Stimulated activated CD4-positive, alpha-beta T cell treated with anti-CD3 and anti-CD28 coated beads, Interleukin-2, amount 100 ng/mL, for 24 hours (primary cell): ENCODE data around the gene TMTC1.

Experiments
- DNase-seq, 2 donors: peaks; one replicate each; pipeline ENCODE4 v3.0.0-alpha.2; 2020

TMTC1 gene

DNA sequence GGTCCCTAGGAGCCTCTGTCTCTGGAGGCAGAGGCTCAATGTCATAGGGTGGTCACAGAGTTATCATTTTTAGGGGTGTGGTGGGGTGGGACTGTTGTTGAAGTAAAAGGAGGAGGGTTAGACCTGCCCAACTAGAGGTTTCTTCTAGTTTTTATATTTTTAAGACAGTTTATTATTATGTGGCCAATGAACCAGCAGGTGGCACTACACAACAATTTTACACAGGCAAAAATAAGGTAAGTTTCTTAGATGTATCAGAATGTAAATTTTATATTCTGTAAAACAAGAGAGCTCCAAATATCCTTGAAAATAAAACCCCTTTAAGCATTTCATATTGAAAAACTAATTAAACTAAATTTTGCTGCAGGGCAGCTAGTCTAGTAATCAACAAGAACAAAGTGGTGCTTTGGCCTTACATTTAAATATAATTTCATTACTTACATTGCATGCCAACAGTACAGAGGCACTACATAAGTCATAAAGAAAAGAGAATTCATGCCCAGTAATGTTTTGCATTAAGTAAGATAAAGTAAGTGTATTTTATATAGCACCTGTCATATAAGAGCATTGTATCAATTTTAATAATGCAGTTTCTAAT, 264.1 kb downstream of the TMTC1 start:
- DNase-seq = peak; percentile 3 to 23

DNA sequence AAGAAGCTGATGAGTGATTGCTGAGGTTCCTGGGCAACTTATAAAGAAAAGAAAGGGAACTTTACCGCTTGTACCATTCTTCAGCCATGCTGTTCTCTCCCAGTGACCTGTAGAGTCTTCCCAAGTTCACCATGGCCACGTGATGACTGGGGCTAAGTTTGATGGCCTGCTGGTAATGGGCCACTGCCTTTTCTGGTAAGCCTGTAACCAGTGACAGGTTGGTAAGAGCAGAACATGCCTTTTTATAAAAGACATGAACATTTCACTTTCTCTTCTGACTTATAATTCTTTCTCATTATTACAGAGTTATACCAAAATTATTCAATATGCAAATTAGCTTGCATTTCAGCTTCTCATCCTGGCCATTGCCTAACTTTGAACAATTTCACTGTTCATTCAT, 265.3 kb downstream of the TMTC1 start:
- no peak for DNase-seq

DNA sequence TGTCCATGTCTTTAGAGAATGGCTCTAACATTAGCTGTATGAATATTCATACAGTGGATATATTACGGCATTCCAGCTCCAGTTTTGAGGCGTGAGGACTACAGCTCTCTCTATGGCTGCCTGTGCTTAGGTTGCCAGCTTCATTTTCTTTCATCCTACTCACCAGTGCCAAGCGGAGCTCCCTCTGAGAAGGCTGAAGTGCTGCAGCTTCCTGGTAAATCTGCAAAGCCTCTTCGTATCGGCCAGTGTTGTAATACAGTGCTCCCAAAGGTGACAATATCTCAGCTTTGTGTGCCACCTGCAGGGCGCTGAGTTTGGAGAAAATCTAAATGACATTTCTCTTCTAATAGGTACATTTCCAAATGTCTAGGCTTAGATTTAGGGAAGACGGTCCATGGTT, 266.5 kb downstream of the TMTC1 start:
- no peak for DNase-seq

DNA sequence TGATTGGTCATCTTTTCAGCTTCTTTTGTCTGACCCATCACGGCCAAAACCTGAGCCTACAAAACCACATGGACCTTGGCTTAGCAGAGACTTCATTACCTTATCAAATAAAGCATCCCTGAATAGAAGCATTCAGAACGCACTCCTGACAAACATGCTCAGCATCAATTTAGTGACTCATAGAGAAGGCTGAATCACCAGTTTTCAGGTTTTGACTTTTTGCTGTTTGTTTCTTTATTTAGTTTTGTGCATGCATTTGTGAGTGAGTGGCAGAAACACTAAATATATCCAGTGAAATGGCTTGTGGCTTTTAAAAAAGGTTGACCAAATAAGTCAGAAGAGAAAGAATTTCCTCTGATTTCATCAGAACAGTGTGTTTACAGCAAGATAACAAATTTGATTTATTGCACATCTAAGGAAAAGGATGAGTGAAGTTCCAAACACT, 267.3 kb downstream of the TMTC1 start:
- DNase-seq = no peak

DNA sequence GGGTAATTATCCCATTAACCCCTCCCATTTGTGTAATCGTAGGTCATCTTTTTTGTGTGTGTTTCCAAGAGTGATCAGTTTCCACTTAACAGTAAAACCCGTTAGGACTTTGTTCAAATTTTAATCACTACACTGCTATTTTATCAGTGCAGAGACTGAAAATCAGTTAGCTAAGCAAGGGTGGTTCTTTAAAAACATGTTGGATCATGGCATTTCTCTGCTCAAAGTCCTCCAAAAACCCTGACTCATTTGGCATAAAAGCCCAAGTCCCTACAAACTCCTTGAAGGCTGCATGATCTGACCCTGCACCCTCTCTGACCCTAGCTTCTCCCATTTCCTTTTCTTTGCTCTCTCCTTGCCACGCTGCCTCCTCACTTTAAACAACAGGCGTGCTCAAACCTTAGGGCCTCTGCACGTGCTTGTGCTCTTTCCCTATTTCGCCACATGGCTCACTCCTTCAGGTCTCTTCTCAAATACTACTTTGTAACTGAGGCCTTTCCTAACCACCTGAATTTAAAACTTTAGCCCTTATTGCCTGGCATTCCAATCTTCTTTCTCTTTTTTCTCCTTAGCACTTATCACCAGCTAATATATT, 273.1 kb downstream of the TMTC1 start:
- DNase-seq = no peak

DNA sequence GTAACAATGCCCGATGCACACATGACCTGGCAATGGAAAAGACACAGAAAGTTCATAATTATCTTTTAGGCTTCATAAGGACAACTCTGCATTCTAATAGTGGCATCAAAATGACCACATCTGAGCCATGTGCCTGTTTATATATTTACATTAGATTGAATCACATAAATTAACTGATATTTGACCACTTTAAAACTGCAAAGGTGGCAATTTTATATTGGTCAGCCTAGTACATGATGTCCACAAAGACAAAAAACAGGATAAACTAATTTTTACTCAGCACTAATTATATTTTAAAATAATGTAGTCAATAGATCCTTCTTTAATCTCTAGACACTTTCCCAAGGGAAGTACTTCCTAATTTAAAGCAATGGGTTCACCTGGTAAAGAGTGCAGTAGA, 274.2 kb downstream of the TMTC1 start:
- no peak for DNase-seq

DNA sequence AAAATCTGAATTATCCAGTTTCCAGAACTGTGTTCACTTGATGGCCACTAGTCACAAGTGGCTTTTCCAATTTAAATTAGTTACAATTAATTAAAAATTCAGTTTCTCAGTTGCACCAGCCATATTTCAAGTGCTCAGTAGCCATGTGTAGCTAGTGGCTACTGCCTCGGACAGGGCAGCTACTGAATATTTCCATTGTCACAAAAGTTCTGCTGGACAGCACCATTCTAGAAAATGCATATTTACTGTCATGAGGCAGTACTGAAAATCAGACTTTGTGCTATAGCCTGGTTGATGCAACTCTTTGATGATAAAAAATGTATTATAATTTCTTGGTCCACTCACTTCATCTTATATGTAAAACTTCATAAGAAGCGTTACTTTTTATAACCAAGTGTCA, 274.8 kb downstream of the TMTC1 start:
- no peak for DNase-seq

DNA sequence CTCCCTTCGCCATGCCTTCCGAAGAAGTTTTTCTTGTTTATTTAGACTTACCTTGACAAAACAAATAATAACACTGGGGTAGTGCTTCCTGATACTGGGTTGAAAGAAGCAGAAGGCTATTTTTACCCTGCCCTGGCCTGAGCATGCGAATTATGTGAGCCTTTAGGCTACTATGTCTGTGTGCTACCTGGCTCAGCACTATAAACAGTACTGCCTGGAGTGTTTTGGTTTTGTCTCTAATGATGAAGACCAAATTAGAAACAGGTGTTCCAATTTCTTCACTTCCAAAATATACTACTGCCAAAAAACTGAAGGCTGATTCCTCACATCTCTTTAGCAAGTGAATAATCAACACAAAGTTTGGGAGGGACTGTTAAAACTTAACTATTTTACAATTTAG, 278.6 kb downstream of the TMTC1 start:
- DNase-seq = no peak

DNA sequence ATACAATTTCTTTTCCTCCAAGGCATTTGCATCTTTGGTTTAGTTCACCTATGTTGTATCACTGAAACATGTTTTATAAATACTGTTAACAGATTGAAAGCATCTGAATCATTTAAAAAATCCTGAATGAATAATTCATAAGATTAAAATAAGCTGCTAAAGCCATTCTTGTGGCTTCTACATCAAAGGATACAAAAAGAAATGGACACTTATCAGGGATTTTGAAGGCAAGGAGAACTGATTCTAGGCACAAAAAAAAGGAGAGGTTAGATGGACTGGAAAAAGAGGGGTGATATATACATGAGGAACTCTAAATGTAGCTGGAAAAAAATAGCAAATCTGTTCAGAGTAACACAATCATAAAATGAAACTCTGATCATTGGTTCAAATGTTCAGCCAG, 280.5 kb downstream of the TMTC1 start:
- DNase-seq = no peak

DNA sequence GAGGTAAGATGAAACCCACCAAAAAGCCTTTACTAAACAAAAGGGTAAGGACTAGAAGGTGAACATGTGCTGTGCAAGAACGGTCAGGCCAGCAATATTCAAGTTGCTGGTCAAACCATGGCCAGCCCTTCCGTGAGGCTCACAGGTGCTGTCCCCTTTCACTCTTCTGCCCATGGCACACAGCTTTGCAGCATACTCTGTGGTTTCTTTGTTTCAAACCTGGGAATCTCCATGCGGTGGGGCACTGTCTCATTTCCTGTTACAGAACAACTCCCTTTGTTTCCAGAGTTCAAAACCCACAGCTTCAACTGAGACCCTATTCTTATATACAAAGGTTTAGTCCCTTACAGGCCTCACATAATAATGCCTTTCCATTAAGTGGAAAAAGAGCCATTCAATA, 284.5 kb downstream of the TMTC1 start:
- no peak for DNase-seq

DNA sequence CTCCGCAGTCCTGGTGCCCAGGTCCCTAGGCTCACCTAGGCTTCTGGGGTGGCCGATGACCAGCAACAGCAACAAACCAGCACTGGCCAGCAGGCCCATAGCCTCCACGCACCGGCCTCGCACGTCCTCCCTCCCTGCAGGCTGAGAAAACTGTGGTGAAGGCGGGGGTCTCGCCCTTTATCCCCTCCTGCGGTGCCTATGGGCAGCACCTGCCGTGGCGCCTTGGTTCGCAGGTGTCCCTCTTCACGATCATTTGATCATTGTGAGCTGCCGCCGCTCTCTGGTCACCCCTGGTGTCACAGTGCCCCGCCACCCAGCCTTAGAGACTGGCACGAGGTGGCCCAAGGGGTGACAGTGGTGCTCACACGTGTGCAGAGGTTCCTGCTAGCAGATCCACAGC, 286.2 kb downstream of the TMTC1 start, which contains the start of gene OVCH1:
OVCH1 (minus strand) TSS at position 99 of the 400 bp plus-strand sequence; CDS start at position 99, 0 bp downstream.
- DNase-seq = no peak

DNA sequence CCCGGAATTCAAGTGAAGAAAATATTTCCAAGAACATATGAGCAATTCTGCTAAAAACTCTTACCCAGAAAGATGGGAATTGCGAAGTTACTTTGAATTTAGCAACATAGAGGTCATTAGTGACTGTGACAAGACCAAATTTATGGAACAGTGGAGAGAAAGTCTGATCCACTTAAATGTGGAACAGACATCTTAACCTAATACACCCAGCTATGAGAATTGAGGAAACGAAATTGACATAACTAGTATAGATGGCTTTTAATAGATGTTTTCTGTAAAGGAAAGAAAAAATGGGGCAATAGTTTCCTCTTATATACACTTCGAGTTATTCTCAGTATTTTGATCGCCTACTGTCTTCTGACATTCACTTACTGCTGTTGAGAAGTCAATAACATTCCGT, 290.9 kb downstream of the TMTC1 start:
- DNase-seq = no peak

DNA sequence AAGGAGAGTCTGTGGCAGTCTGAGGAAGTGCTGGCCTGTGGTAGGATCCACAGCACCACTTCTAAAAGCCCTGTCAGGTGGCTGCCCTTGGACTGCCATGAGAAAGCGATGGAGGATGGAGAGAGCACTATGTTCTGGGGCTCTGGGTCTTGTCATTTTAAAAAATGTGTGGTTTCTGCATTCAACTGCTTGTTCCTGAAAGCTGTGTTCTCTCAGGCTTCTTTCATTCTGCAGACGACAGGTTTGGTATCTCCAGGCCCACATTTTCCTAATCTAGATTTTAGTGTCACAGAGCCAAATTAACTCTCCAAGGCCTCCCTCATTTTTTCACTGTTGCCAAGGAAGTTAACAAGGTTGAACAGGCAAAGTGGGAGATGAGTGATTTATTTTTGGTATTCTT, 296.8 kb downstream of the TMTC1 start:
- no peak for DNase-seq

DNA sequence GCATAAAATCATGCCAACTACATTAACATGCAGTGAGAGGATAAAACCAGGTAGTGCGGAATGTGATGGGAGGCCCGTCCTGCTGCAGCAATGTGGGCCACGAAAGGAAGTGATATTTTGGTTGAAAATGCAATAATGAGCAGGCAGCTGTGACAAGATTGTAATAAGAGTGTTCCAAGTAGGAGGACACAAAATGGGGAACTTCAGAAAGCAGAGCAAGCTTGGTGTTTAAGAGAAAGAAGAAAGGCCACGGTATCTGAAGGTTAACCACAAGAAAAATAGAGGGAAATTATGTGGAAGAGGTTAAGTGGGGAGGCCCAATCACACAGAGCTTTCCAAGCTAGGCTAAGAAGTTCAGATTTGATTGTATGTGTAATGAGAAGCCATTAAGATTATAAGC, 320.5 kb downstream of the TMTC1 start:
- no peak for DNase-seq

DNA sequence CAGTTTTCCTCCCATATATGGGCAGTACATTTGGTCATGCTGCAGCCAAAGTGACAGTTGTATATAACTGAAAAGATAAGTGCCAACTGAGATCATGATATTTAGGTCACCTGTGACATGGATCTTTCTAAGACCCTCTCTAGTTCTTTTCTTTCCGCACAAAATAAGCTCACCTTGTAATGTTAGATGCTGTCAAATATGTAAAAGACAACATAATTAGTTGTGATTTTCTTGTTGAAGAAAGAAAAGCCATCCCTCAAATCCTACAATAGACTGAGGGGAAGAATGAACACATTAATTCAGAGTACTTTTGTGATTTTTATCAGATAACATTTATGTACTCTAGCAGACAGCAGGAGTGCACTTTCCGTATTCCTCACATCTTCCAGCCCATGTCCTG, 323.7 kb downstream of the TMTC1 start:
- no peak for DNase-seq

DNA sequence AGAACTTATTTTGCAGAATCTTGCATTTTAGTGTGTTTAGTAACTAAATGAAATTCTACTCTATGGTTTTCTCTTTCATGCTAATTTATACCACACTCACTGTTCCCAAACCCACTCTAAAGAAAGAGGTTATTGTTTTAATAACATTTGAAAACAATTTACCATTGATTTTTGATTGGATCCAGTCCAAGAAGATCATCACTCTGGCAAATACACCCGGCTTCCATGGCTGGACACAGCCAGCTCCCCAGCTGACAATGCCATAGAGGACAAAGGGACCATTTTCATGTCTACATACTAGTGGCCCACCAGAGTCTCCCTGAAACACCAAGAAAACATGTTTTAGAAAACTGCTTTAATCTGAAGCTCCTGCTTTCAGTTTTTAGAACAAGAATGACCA, 328.7 kb downstream of the TMTC1 start:
- no peak for DNase-seq

DNA sequence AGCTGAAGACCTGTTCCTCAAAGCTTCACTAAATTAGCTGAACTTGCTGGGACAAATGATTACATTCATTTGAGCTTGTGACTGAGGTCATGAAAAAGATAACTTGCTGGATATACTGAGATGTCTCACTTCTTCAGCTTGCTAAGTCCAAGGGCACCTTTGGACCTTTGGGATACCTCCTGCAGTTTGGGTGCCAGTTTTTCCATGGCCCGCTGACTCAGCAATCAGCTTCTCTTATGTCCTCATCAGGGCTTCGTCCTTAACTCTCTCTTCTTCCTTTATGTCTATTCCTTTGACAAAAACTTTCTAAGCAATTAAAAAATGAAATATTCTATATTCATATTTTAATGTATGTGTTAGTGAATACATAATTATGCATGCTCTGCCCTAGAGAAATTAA, 331.9 kb downstream of the TMTC1 start:
- DNase-seq = no peak
